ENCODE data around the gene CDC42BPA. TPM values are rescaled to one million over a fixed set of nuclear protein-coding genes. Genes with fewer than 3 reads are reported as not detected.

The CDC42BPA gene
- total RNA-seq, 8 experiments from 2014 or later: 36.0 to 89.0 (median 67.4) TPM

- no peak overlapping the region for H3K4me3 ChIP-seq
- in situ Hi-C loops (cut with MboI; ENCODE audit: low pct_unique_long_range_greater_than_20kb in 2 of 9, low sequenced_read_pairs in 9 of 9, unreplicated experiment in 9 of 9): no loop called here
- ATAC-seq (replicated peaks in 6 of 8): no peak
- WGBS, 10 experiments: no CpG with 5 or more reads among the region's 4 CpGs
- H3K4me1 ChIP-seq (replicated peaks in 1 of 2): peaks cover 29 to 35% of the 10 kb centered on the region in 2 donors
- no peak overlapping the region for H3K27ac ChIP-seq
Measured at GRCh38 chr1:226991920-226992319, 326.4 kb downstream of the CDC42BPA start.

GRCh38 chr1:226990133-226990716 lies 328.1 kb downstream of the CDC42BPA start:
- Histone ChIP-seq H3K4me3 (no peak overlapping the region), H3K27ac (no peak overlapping the region), H3K4me1 (replicated peaks in 1 of 2) (peaks cover 26 to 29% of the 10 kb centered on the region in 2 donors)
- 48 to 100% (median 91%) methylated on average over 2 to 9 of the region's 10 CpGs; no CpG with 5 or more reads in 1 of the 10 experiments for WGBS, 10 experiments
- in situ Hi-C loops (cut with MboI; ENCODE audit: low pct_unique_long_range_greater_than_20kb in 2 of 9, low sequenced_read_pairs in 9 of 9, unreplicated experiment in 9 of 9): no loop called here
- no peak for ATAC-seq (replicated peaks in 6 of 8)

GRCh38 chr1:226989085-226989920 lies 329.0 kb downstream of the CDC42BPA start:
- in situ Hi-C loops (cut with MboI; ENCODE audit: low pct_unique_long_range_greater_than_20kb in 2 of 9, low sequenced_read_pairs in 9 of 9, unreplicated experiment in 9 of 9): no loop called here
- WGBS, 10 experiments: 68 to 100% (median 88%) methylated on average over 2 to 12 of the region's 12 CpGs
- H3K4me1 ChIP-seq (replicated peaks in 1 of 2): peaks cover 18 to 20% of the 10 kb centered on the region in 2 donors
- H3K27ac ChIP-seq: no peak overlapping the region
- ATAC-seq (replicated peaks in 6 of 8): peak in 1 of 8 experiments; percentile 65
- H3K4me3 ChIP-seq: no peak overlapping the region

- H3K4me1 ChIP-seq (replicated peaks in 1 of 2): peaks cover 9 to 12% of the 10 kb centered on the region in 2 donors
- peak in 2 of 8 experiments; percentile 23 to 28 for ATAC-seq (replicated peaks in 6 of 8)
- H3K4me3 ChIP-seq: no peak overlapping the region
- WGBS, 10 experiments: 38 to 75% (median 62%) methylated on average over 1 to 2 of the region's 3 CpGs; no CpG with 5 or more reads in 4 of the 10 experiments
- in situ Hi-C loops (cut with MboI; ENCODE audit: low pct_unique_long_range_greater_than_20kb in 2 of 9, low sequenced_read_pairs in 9 of 9, unreplicated experiment in 9 of 9): no loop called here
- peak overlapping the region in 1 of 2 donors; percentile 16 for H3K27ac ChIP-seq
Measured at GRCh38 chr1:226988334-226988666, 330.0 kb downstream of the CDC42BPA start.

- in situ Hi-C loops (cut with MboI; ENCODE audit: low pct_unique_long_range_greater_than_20kb in 2 of 9, low sequenced_read_pairs in 9 of 9, unreplicated experiment in 9 of 9): no loop called here
- no peak overlapping the region for H3K4me3 ChIP-seq
- 81 to 100% (median 92%) methylated on average over 2 to 14 of the region's 16 CpGs; no CpG with 5 or more reads in 4 of the 10 experiments for WGBS, 10 experiments
- peak in 4 of 8 experiments; percentile 12 to 61 (median 14) for ATAC-seq (replicated peaks in 6 of 8)
- H3K27ac ChIP-seq: no peak overlapping the region
- peaks cover 6 to 12% of the 10 kb centered on the region in 2 donors for H3K4me1 ChIP-seq (replicated peaks in 1 of 2)
Measured at GRCh38 chr1:226987623-226988333, 330.5 kb downstream of the CDC42BPA start.

- no peak for ATAC-seq (replicated peaks in 6 of 8)
- 75 to 100% (median 85%) methylated on average over 2 to 4 of the region's 8 CpGs; no CpG with 5 or more reads in 3 of the 10 experiments for WGBS, 10 experiments
- in situ Hi-C loops (cut with MboI; ENCODE audit: low pct_unique_long_range_greater_than_20kb in 2 of 9, low sequenced_read_pairs in 9 of 9, unreplicated experiment in 9 of 9): no loop called here
- Histone ChIP-seq H3K4me3 (no peak overlapping the region), H3K27ac (no peak overlapping the region), H3K4me1 (replicated peaks in 1 of 2) (peaks cover 6 to 12% of the 10 kb centered on the region in 2 donors)
Measured at GRCh38 chr1:226987179-226987536, 331.1 kb downstream of the CDC42BPA start.

GRCh38 chr1:226986496-226987178 lies 331.7 kb downstream of the CDC42BPA start:
- H3K27ac ChIP-seq: no peak overlapping the region

GRCh38 chr1:226985839-226986463 lies 332.3 kb downstream of the CDC42BPA start:
- 60 to 100% (median 90%) methylated on average over 1 to 23 of the region's 25 CpGs; no CpG with 5 or more reads in 2 of the 10 experiments for WGBS, 10 experiments
- no peak overlapping the region for H3K27ac ChIP-seq
- H3K4me3 ChIP-seq: no peak overlapping the region
- no peak for ATAC-seq (replicated peaks in 6 of 8)
- H3K4me1 ChIP-seq (replicated peaks in 1 of 2): peaks cover 3 to 12% of the 10 kb centered on the region in 2 donors
- in situ Hi-C loops (cut with MboI; ENCODE audit: low pct_unique_long_range_greater_than_20kb in 2 of 9, low sequenced_read_pairs in 9 of 9, unreplicated experiment in 9 of 9): no loop called here

More at GRCh38 chr1:226986496-226987178, 331.7 kb downstream of the CDC42BPA start:
- WGBS, 10 experiments: 86 to 100% (median 92%) methylated on average over 2 to 20 of the region's 21 CpGs; no CpG with 5 or more reads in 3 of the 10 experiments
- Histone ChIP-seq H3K4me1 (replicated peaks in 1 of 2) (peaks cover 6 to 12% of the 10 kb centered on the region in 2 donors), H3K4me3 (no peak overlapping the region)
- in situ Hi-C loops (cut with MboI; ENCODE audit: low pct_unique_long_range_greater_than_20kb in 2 of 9, low sequenced_read_pairs in 9 of 9, unreplicated experiment in 9 of 9): no loop called here
- ATAC-seq (replicated peaks in 6 of 8): no peak

- 78 to 100% (median 85%) methylated on average over 1 to 14 of the region's 20 CpGs; no CpG with 5 or more reads in 5 of the 10 experiments for WGBS, 10 experiments
- in situ Hi-C loops (cut with MboI; ENCODE audit: low pct_unique_long_range_greater_than_20kb in 2 of 9, low sequenced_read_pairs in 9 of 9, unreplicated experiment in 9 of 9): no loop called here
- no peak overlapping the region for H3K4me3 ChIP-seq
- H3K27ac ChIP-seq: no peak overlapping the region
- ATAC-seq (replicated peaks in 6 of 8): no peak
- peaks cover 0 to 12% of the 10 kb centered on the region in 2 donors for H3K4me1 ChIP-seq (replicated peaks in 1 of 2)
Measured at GRCh38 chr1:226985239-226985838, 333.0 kb downstream of the CDC42BPA start.

- Histone ChIP-seq H3K27ac (no peak overlapping the region), H3K4me1 (replicated peaks in 1 of 2) (peaks cover 0 to 12% of the 10 kb centered on the region in 2 donors), H3K4me3 (no peak overlapping the region)
- 75 to 100% (median 91%) methylated on average over 1 to 10 of the region's 18 CpGs; no CpG with 5 or more reads in 5 of the 10 experiments for WGBS, 10 experiments
- in situ Hi-C loops (cut with MboI; ENCODE audit: low pct_unique_long_range_greater_than_20kb in 2 of 9, low sequenced_read_pairs in 9 of 9, unreplicated experiment in 9 of 9): no loop called here
- peak in 7 of 8 experiments; percentile 3 to 43 (median 19) for ATAC-seq (replicated peaks in 6 of 8)
Measured at GRCh38 chr1:226984521-226985238, 333.6 kb downstream of the CDC42BPA start.

GRCh38 chr1:226983992-226984364 lies 334.3 kb downstream of the CDC42BPA start:
- no peak for ATAC-seq (replicated peaks in 6 of 8)
- WGBS, 10 experiments: 88% methylated on average over 3 of the region's 5 CpGs; no CpG with 5 or more reads in 9 of the 10 experiments
- Histone ChIP-seq H3K4me3 (no peak overlapping the region), H3K4me1 (replicated peaks in 1 of 2) (peaks cover 0 to 7% of the 10 kb centered on the region in 2 donors), H3K27ac (no peak overlapping the region)
- in situ Hi-C loops (cut with MboI; ENCODE audit: low pct_unique_long_range_greater_than_20kb in 2 of 9, low sequenced_read_pairs in 9 of 9, unreplicated experiment in 9 of 9): no loop called here
